Urinary bladder (tissue), 4 donors: ENCODE results near the gene PPP1R1A. TPM values are rescaled to one million over a fixed set of nuclear protein-coding genes. Genes with fewer than 3 reads are reported as not detected.
A peak's percentile ranks its signal among the peaks of the same experiment; 100 is the strongest.

ENCODE experiments used
- DNase-seq: peaks from one replicate; pipeline ENCODE4 v3.0.0-alpha.2; 2015; ENCODE audit errors: extremely low spot score
- H3K27ac ChIP-seq: one replicate; pipeline ENCODE4 v1.5.1; 2013; ENCODE audit warnings: low read depth, mild to moderate bottlenecking, moderate library complexity
- H3K36me3 ChIP-seq: one replicate; pipeline ENCODE4 v1.6.1; 2013; ENCODE audit warnings: mild to moderate bottlenecking, moderate library complexity; ENCODE audit not compliant: insufficient read depth
- H3K4me1 ChIP-seq: one replicate; pipeline ENCODE4 v1.6.1; 2013; ENCODE audit warnings: mild to moderate bottlenecking, moderate library complexity; ENCODE audit not compliant: insufficient read depth
- H3K4me3 ChIP-seq: one replicate; pipeline ENCODE4 v1.5.1; 2013; ENCODE audit warnings: low read depth, low read length
- WGBS: extraction: QIAGEN DNeasy Blood & Tissue Kit; methylation state at CpG from one replicate; pipeline ENCODE4 v1.1.7; 2013; 5-methylcytosine and 5-hydroxymethylcytosine counted together
- polyA plus RNA-seq: library from polyadenylated mRNA; stranded (reverse); fragments of 200-250 nt; gene quantifications from one replicate; pipeline ENCODE4 v1.2.3, GENCODE V29; 2013
- total RNA-seq: library from RNA; depleted of rRNA; stranded (reverse); fragments of >200 nt; gene quantifications from one replicate; pipeline ENCODE4 v1.2.3, GENCODE V29; 2014
- donor health status: healthy with polysubstance abuse.
- donor health status: healthy.

PPP1R1A gene
- total and polyA plus RNA-seq, 2 donors, result 1.6 to 2.5 TPM

DNA sequence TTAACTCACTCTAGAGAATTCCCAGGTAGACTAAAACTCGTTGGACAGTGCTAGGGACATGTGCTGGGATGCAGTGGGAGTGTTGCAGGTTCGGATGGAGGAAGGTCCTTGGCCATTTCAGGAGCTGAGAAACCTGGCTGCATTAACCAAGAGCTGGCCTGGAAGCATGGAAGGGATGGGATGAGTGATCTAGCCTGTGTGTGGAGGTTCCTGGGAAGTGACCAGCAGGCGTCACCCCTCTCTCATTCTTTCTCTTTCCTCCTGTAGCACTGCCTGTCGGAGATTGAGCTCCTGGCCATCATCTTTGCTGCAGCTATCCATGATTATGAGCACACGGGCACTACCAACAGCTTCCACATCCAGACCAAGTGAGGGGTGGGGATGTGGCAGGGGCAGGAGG is 15.6 kb downstream of the PPP1R1A start:
- Histone ChIP-seq H3K4me1 (no peaks in the 10 kb centered on the region), H3K27ac (no peak overlapping the region), H3K4me3 (no peak overlapping the region), H3K36me3 (no peaks in the 10 kb centered on the region)
- 57% methylated on average over 5 of the region's 5 CpGs for WGBS
- DNase-seq, result no peak

DNA sequence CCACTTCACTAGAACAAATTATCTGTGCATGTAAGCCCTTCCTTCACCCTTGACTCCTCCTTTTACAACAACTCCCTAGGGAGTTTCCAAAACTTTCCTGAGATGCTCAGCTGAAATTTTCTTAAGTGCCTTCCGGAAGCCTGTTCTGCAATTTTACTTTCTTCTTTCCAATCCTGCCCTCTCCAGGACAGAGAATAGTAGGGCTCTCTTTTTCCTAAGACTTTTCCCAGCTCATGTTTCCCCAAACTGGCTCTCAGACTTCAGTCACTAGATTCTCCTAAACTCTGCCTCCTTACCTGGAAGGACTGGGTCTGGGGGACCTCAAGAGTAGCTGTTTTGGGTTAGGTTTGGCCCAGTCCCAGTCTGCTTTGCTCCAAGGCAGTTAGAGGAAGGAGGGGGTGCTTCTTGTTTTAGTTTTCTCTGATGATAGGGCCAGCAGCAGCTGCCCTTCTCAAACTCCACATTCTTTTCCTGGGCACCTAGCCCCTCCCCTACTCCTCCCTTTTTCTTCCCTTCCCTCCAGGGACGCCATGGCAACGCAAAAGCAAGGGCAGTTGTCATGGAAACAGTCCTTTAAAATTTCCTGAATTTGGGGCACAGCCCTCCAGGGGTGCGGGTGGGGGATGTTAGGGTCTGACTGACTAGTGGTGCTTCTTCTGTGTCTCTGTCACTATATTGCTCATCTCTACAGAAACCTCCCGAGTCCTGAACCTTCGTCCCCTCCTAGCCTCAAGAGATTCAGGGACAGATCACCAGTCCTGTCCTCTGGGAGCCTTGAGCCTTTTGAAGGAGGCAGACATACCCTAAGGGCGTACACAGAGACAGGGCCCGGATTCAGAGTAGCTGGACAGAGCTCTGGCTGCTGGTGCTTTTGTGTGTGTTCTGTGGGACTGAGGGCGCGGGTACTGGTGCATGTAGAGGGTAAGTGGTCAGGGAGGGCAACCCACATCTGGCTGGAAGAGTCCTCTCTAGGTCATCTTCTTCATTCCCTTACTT is 17.0 kb downstream of the PPP1R1A start:
- WGBS, result 67% methylated on average over 10 of the region's 10 CpGs
- DNase-seq, result no peak
- Histone ChIP-seq H3K27ac (no peak overlapping the region), H3K36me3 (no peaks in the 10 kb centered on the region), H3K4me1 (no peaks in the 10 kb centered on the region), H3K4me3 (no peak overlapping the region)

- 94% methylated on average over 4 of the region's 4 CpGs for WGBS
- Histone ChIP-seq H3K36me3 (no peaks in the 10 kb centered on the region), H3K4me1 (no peaks in the 10 kb centered on the region), H3K27ac (no peak overlapping the region), H3K4me3 (no peak overlapping the region)
- DNase-seq, result no peak
Observed at GRCh38 chr12:54569995-54570528, 18.4 kb downstream of the PPP1R1A start.

GRCh38 chr12:54569072-54569471 is 19.4 kb downstream of the PPP1R1A start:
- Histone ChIP-seq H3K4me3 (no peak overlapping the region), H3K4me1 (no peaks in the 10 kb centered on the region), H3K36me3 (no peaks in the 10 kb centered on the region), H3K27ac (no peak overlapping the region)
- WGBS, result 90% methylated on average over 14 of the region's 14 CpGs
- no peak for DNase-seq

GRCh38 chr12:54566792-54567191 is 21.7 kb downstream of the PPP1R1A start:
- no peak for DNase-seq
- Histone ChIP-seq H3K4me3 (no peak overlapping the region), H3K27ac (no peak overlapping the region), H3K36me3 (no peaks in the 10 kb centered on the region), H3K4me1 (no peaks in the 10 kb centered on the region)
- WGBS, result 81% methylated on average over 5 of the region's 5 CpGs

GRCh38 chr12:54565986-54566544 is 22.4 kb downstream of the PPP1R1A start:
- Histone ChIP-seq H3K4me1 (no peaks in the 10 kb centered on the region), H3K36me3 (no peaks in the 10 kb centered on the region), H3K4me3 (no peak overlapping the region), H3K27ac (no peak overlapping the region)
- 50% methylated on average over 3 of the region's 3 CpGs for WGBS
- DNase-seq, result no peak

- H3K4me1 ChIP-seq, result no peaks in the 10 kb centered on the region
- H3K36me3 ChIP-seq, result no peaks in the 10 kb centered on the region
- no peak overlapping the region for H3K27ac ChIP-seq
- no peak for DNase-seq
- 71% methylated on average over 10 of the region's 10 CpGs for WGBS
- H3K4me3 ChIP-seq, result no peak overlapping the region
Observed at GRCh38 chr12:54565310-54565985, 23.0 kb downstream of the PPP1R1A start.

GRCh38 chr12:54564768-54565167 is 23.7 kb downstream of the PPP1R1A start:
- Histone ChIP-seq H3K4me3 (no peak overlapping the region), H3K27ac (no peak overlapping the region), H3K36me3 (no peaks in the 10 kb centered on the region), H3K4me1 (no peaks in the 10 kb centered on the region)
- DNase-seq, result no peak
- WGBS, result 61% methylated on average over 5 of the region's 5 CpGs

DNA sequence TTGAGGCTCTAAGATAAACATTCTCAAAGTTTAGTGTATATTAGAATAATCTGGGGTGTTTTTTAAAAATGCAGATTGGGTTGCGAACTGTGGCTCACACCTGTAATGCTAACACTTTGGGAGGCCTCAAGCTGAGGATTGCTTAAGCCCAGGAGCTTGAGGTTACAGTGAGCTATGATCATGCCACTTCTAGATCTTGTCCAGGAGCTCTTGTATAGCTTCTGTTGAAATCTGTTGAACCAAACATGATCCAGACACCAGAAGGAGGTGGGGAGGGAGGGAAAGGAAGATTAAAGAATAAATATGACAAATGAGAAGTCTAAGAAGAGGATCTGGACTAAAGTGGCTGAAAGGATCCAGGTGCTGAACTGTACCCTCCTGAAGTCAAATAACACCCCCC is 24.7 kb downstream of the PPP1R1A start:
- no peaks in the 10 kb centered on the region for H3K4me1 ChIP-seq
- DNase-seq, result no peak
- WGBS, result 85% methylated on average over 1 of the region's 1 CpG

DNA sequence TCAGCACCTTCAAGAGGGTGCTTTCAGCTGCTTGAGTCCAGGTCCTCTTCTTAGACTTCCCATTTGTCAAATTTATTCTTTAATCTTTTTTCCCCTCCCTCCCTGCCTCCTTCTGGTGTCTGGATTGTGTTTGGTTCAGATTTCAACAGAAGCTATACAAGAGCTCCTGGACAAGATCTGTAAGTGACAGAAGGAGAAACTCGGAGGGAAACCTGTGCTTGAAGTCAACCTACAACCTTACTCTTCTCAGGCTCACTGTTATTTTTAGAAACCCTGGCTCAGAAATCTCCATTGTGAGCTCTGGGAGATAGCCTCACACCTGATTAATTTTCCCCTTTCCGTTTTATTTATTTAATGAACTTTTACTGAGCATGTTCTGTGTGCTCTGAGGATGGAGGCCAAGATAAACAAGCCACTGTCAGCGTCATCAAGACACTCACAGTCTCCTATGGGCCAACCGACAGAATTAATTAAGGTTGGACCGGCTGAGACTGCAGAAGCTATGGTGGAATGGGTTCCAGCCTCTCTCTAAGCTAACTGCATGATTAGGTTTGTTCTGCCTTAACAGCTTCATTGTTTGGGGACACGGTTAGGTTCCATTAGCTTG is 25.6 kb downstream of the PPP1R1A start:
- DNase-seq, result no peak
- H3K36me3 ChIP-seq, result no peaks in the 10 kb centered on the region
- no peaks in the 10 kb centered on the region for H3K4me1 ChIP-seq
- H3K4me3 ChIP-seq, result no peak overlapping the region
- H3K27ac ChIP-seq, result no peak overlapping the region
- 32% methylated on average over 6 of the region's 6 CpGs for WGBS

More for the DNA sequence above, 24.7 kb downstream of the PPP1R1A start:
- H3K4me3 ChIP-seq, result no peak overlapping the region
- no peak overlapping the region for H3K27ac ChIP-seq
- no peaks in the 10 kb centered on the region for H3K36me3 ChIP-seq

GRCh38 chr12:54561164-54561563 is 27.3 kb downstream of the PPP1R1A start:
- no peak for DNase-seq
- 38% methylated on average over 3 of the region's 3 CpGs for WGBS
- Histone ChIP-seq H3K4me3 (no peak overlapping the region), H3K27ac (no peak overlapping the region), H3K36me3 (no peaks in the 10 kb centered on the region), H3K4me1 (no peaks in the 10 kb centered on the region)

GRCh38 chr12:54560374-54560858 is 28.0 kb downstream of the PPP1R1A start:
- DNase-seq, result peak; percentile 74
- 14% methylated on average over 14 of the region's 14 CpGs for WGBS
- Histone ChIP-seq H3K36me3 (no peaks in the 10 kb centered on the region), H3K4me1 (no peaks in the 10 kb centered on the region), H3K27ac (no peak overlapping the region), H3K4me3 (peak overlapping the region; percentile 11)

DNA sequence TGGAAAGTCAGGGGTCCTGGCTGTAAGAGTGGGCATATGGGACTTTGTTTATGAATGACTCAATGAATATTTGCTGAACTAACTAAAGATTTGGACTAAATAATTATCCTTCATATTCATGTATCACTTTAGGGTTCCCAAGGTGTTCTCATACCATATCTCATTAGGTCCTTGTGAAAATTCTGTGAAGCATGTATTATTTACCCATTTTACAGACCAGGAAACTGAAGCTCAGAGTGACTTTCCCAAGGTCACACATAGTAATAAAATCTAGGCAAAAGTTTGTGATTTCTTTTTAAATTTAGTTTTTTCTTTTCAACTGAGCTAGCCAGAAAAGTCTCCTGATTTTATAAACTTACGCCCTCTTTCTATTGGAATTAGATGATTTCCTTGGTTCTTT is 29.7 kb downstream of the PPP1R1A start:
- no peak overlapping the region for H3K4me3 ChIP-seq
- H3K27ac ChIP-seq, result no peak overlapping the region
- no peaks in the 10 kb centered on the region for H3K36me3 ChIP-seq
- no peak for DNase-seq
- WGBS, result 97% methylated on average over 1 of the region's 1 CpG
- no peaks in the 10 kb centered on the region for H3K4me1 ChIP-seq
